Left renal cortex interstitium (tissue), 4 donors: ENCODE measurements around the gene SLC44A4. TPM values are rescaled to one million over a fixed set of nuclear protein-coding genes. Genes with fewer than 3 reads are reported as not detected.

Source experiments
- polyA plus RNA-seq, 4 donors: library from polyadenylated mRNA; unstranded; fragments of 120-200 nt; gene quantifications; one replicate each; pipeline ENCODE4 v1.2.1, GENCODE V29; 2013; ENCODE audit not compliant: insufficient read length in 4 of 4

SLC44A4 gene
- polyA plus RNA-seq, 4 donors = 37.2 to 57.4 (median 46.1) TPM

Other genes with a start within 250 kb of the SLC44A4 start
- gene BAG6, start 226.3 kb downstream of the SLC44A4 start, polyA plus RNA-seq = 100 to 1,000 TPM; 218 to 274 (median 261) TPM
- 100 to 1,000 TPM in 3 of 4 donors, 10 to 100 TPM in 1; 89.9 to 124 (median 104) TPM for gene APOM, start 223.1 kb downstream of the SLC44A4 start, polyA plus RNA-seq
- 10 to 100 TPM; 17.9 to 24.3 (median 21.4) TPM for gene C6orf47, start 218.2 kb downstream of the SLC44A4 start, polyA plus RNA-seq
- 10 to 100 TPM; 25.2 to 33.9 (median 29.5) TPM for gene GPANK1, start 214.0 kb downstream of the SLC44A4 start, polyA plus RNA-seq
- gene CSNK2B, start 212.9 kb downstream of the SLC44A4 start, polyA plus RNA-seq = 100 to 1,000 TPM; 224 to 234 (median 228) TPM
- 10 to 100 TPM in 3 of 4 donors, 1 to 10 TPM in 1; 9.0 to 37.0 (median 19.2) TPM for gene LY6G5B, start 209.0 kb downstream of the SLC44A4 start, polyA plus RNA-seq
- 1 to 10 TPM; 2.4 to 5.6 (median 3.0) TPM for gene LY6G5C, start 197.9 kb downstream of the SLC44A4 start, polyA plus RNA-seq
- 10 to 100 TPM; 54.3 to 74.8 (median 61.5) TPM for gene ABHD16A, start 175.7 kb downstream of the SLC44A4 start, polyA plus RNA-seq
- under 1 TPM; 0.21 to 0.81 (median 0.57) TPM for gene LY6G6F, start 172.1 kb downstream of the SLC44A4 start, polyA plus RNA-seq
- gene LY6G6D, start 163.6 kb downstream of the SLC44A4 start, polyA plus RNA-seq = under 1 TPM in 1 of 4 donors, not detected in 3; 0.65 TPM
- 1 to 10 TPM in 1 of 4 donors, under 1 TPM in 2, not detected in 1; 0.32 to 1.4 (median 0.47) TPM for gene LY6G6C, start 157.3 kb downstream of the SLC44A4 start, polyA plus RNA-seq
- gene MPIG6B, start 155.6 kb downstream of the SLC44A4 start, polyA plus RNA-seq = 1 to 10 TPM in 3 of 4 donors, under 1 TPM in 1; 0.72 to 2.4 (median 1.5) TPM
- 100 to 1,000 TPM; 163 to 243 (median 200) TPM for gene DDAH2, start 149.7 kb downstream of the SLC44A4 start, polyA plus RNA-seq
- gene CLIC1, start 142.5 kb downstream of the SLC44A4 start, polyA plus RNA-seq = 100 to 1,000 TPM; 251 to 323 (median 297) TPM
- 10 to 100 TPM; 13.1 to 58.4 (median 30.9) TPM for gene MSH5, start 139.0 kb downstream of the SLC44A4 start, polyA plus RNA-seq
- gene SAPCD1, start 116.3 kb downstream of the SLC44A4 start, polyA plus RNA-seq = 10 to 100 TPM in 2 of 4 donors, 1 to 10 TPM in 2; 4.2 to 12.9 (median 7.3) TPM
- gene VWA7, start 101.7 kb downstream of the SLC44A4 start, polyA plus RNA-seq = 10 to 100 TPM in 2 of 4 donors, 1 to 10 TPM in 2; 8.1 to 10.7 (median 9.6) TPM
- 10 to 100 TPM; 51.9 to 64.8 (median 55.2) TPM for gene VARS1, start 83.2 kb downstream of the SLC44A4 start, polyA plus RNA-seq
- 10 to 100 TPM; 80.4 to 88.0 (median 84.9) TPM for gene LSM2, start 72.0 kb downstream of the SLC44A4 start, polyA plus RNA-seq
- gene HSPA1L, start 63.7 kb downstream of the SLC44A4 start, polyA plus RNA-seq = 1 to 10 TPM; 3.6 to 4.2 (median 3.8) TPM
- 100 to 1,000 TPM in 3 of 4 donors, 10 to 100 TPM in 1; 92.5 to 123 (median 116) TPM for gene HSPA1A, start 63.5 kb downstream of the SLC44A4 start, polyA plus RNA-seq
- gene HSPA1B, start 51.3 kb downstream of the SLC44A4 start, polyA plus RNA-seq = 100 to 1,000 TPM; 128 to 169 (median 155) TPM
- gene NEU1, start 16.2 kb downstream of the SLC44A4 start, polyA plus RNA-seq = 10 to 100 TPM; 72.1 to 78.2 (median 75.1) TPM
- gene EHMT2, start 18.7 kb upstream of the SLC44A4 start, polyA plus RNA-seq = 100 to 1,000 TPM in 1 of 4 donors, 10 to 100 TPM in 3; 65.6 to 111 (median 86.8) TPM
- 10 to 100 TPM; 22.4 to 35.3 (median 26.9) TPM for gene ZBTB12, start 23.1 kb upstream of the SLC44A4 start, polyA plus RNA-seq
- 1 to 10 TPM; 3.1 to 4.1 (median 3.7) TPM for gene C2, start 48.7 kb upstream of the SLC44A4 start, polyA plus RNA-seq
- 10 to 100 TPM in 1 of 4 donors, 1 to 10 TPM in 3; 6.5 to 22.2 (median 7.1) TPM for gene CFB, start 67.1 kb upstream of the SLC44A4 start, polyA plus RNA-seq
- 100 to 1,000 TPM in 1 of 4 donors, 10 to 100 TPM in 3; 88.5 to 105 (median 91.7) TPM for gene NELFE, start 80.0 kb upstream of the SLC44A4 start, polyA plus RNA-seq
- 10 to 100 TPM; 36.4 to 56.9 (median 45.8) TPM for gene SKIC2, start 80.2 kb upstream of the SLC44A4 start, polyA plus RNA-seq
- gene DXO, start 93.1 kb upstream of the SLC44A4 start, polyA plus RNA-seq = 10 to 100 TPM; 22.9 to 42.2 (median 32.9) TPM
- 10 to 100 TPM; 11.9 to 24.1 (median 15.8) TPM for gene C4A, start 103.1 kb upstream of the SLC44A4 start, polyA plus RNA-seq
- gene C4B, start 135.8 kb upstream of the SLC44A4 start, polyA plus RNA-seq = 10 to 100 TPM; 10.7 to 24.8 (median 17.0) TPM
- 1 to 10 TPM in 2 of 4 donors, under 1 TPM in 2; 0.61 to 1.4 (median 1.1) TPM for gene CYP21A2, start 159.4 kb upstream of the SLC44A4 start, polyA plus RNA-seq
- 1 to 10 TPM; 2.7 to 4.9 (median 4.9) TPM for gene TNXB, start 230.3 kb upstream of the SLC44A4 start, polyA plus RNA-seq
- 100 to 1,000 TPM in 1 of 4 donors, 10 to 100 TPM in 3; 88.4 to 123 (median 95.4) TPM for gene ATF6B, start 249.2 kb upstream of the SLC44A4 start, polyA plus RNA-seq